Measurements from ENCODE around the gene SYTL2.

SYTL2 gene

GRCh38 chr11:85800595-85801342 is 10.2 kb downstream of the SYTL2 start:
- Histone ChIP-seq H3K27ac (ENCODE audit: insufficient read depth, low read length, poor library complexity, severe bottlenecking) (no peak overlapping the region), H3K27me3 (replicated peaks; ENCODE audit: control insufficient read depth, insufficient read depth, low read length, poor library complexity, severe bottlenecking) (no peaks in the 10 kb centered on the region), H3K9me3 (ENCODE audit: control insufficient read depth, low read length) (no peaks in the 10 kb centered on the region), H3K4me3 (ENCODE audit: insufficient read depth, low read depth, low read length, poor library complexity, severe bottlenecking) (no peak overlapping the region), H3K36me3 (ENCODE audit: control insufficient read depth, insufficient read depth, low read length) (no peaks in the 10 kb centered on the region), H3K4me1 (ENCODE audit: control insufficient read depth, insufficient read depth, low read length, poor library complexity, severe bottlenecking) (no peaks in the 10 kb centered on the region)
- no peak for DNase-seq

- Histone ChIP-seq H3K36me3 (ENCODE audit: control insufficient read depth, insufficient read depth, low read length) (no peaks in the 10 kb centered on the region), H3K27me3 (replicated peaks; ENCODE audit: control insufficient read depth, insufficient read depth, low read length, poor library complexity, severe bottlenecking) (no peaks in the 10 kb centered on the region), H3K27ac (ENCODE audit: insufficient read depth, low read length, poor library complexity, severe bottlenecking) (no peak overlapping the region), H3K4me3 (ENCODE audit: insufficient read depth, low read depth, low read length, poor library complexity, severe bottlenecking) (no peak overlapping the region), H3K4me1 (ENCODE audit: control insufficient read depth, insufficient read depth, low read length, poor library complexity, severe bottlenecking) (no peaks in the 10 kb centered on the region), H3K9me3 (ENCODE audit: control insufficient read depth, low read length) (no peaks in the 10 kb centered on the region)
- no peak for DNase-seq
These were observed 11.8 kb downstream of the SYTL2 start for GRCh38 chr11:85799142-85799541.

- H3K27ac ChIP-seq (ENCODE audit: insufficient read depth, low read length, poor library complexity, severe bottlenecking) = no peak overlapping the region
- H3K27me3 ChIP-seq (replicated peaks; ENCODE audit: control insufficient read depth, insufficient read depth, low read length, poor library complexity, severe bottlenecking) = no peaks in the 10 kb centered on the region
- no peak for DNase-seq
- H3K9me3 ChIP-seq (ENCODE audit: control insufficient read depth, low read length) = no peaks in the 10 kb centered on the region
- H3K4me1 ChIP-seq (ENCODE audit: control insufficient read depth, insufficient read depth, low read length, poor library complexity, severe bottlenecking) = no peaks in the 10 kb centered on the region
- H3K4me3 ChIP-seq (ENCODE audit: insufficient read depth, low read depth, low read length, poor library complexity, severe bottlenecking) = no peak overlapping the region
- no peaks in the 10 kb centered on the region for H3K36me3 ChIP-seq (ENCODE audit: control insufficient read depth, insufficient read depth, low read length)
These were observed 12.6 kb downstream of the SYTL2 start for GRCh38 chr11:85798361-85798760.

- H3K27ac ChIP-seq (ENCODE audit: insufficient read depth, low read length, poor library complexity, severe bottlenecking) = no peak overlapping the region
- no peaks in the 10 kb centered on the region for H3K27me3 ChIP-seq (replicated peaks; ENCODE audit: control insufficient read depth, insufficient read depth, low read length, poor library complexity, severe bottlenecking)
- no peaks in the 10 kb centered on the region for H3K4me1 ChIP-seq (ENCODE audit: control insufficient read depth, insufficient read depth, low read length, poor library complexity, severe bottlenecking)
- H3K9me3 ChIP-seq (ENCODE audit: control insufficient read depth, low read length) = no peaks in the 10 kb centered on the region
- no peak for DNase-seq
- H3K4me3 ChIP-seq (ENCODE audit: insufficient read depth, low read depth, low read length, poor library complexity, severe bottlenecking) = no peak overlapping the region
- H3K36me3 ChIP-seq (ENCODE audit: control insufficient read depth, insufficient read depth, low read length) = no peaks in the 10 kb centered on the region
These were observed 15.0 kb downstream of the SYTL2 start for GRCh38 chr11:85795712-85796487.

- Histone ChIP-seq H3K4me1 (ENCODE audit: control insufficient read depth, insufficient read depth, low read length, poor library complexity, severe bottlenecking) (no peaks in the 10 kb centered on the region), H3K27ac (ENCODE audit: insufficient read depth, low read length, poor library complexity, severe bottlenecking) (no peak overlapping the region), H3K9me3 (ENCODE audit: control insufficient read depth, low read length) (no peaks in the 10 kb centered on the region), H3K4me3 (ENCODE audit: insufficient read depth, low read depth, low read length, poor library complexity, severe bottlenecking) (no peak overlapping the region), H3K27me3 (replicated peaks; ENCODE audit: control insufficient read depth, insufficient read depth, low read length, poor library complexity, severe bottlenecking) (no peaks in the 10 kb centered on the region), H3K36me3 (ENCODE audit: control insufficient read depth, insufficient read depth, low read length) (no peaks in the 10 kb centered on the region)
- DNase-seq = no peak
These were observed 19.4 kb downstream of the SYTL2 start for GRCh38 chr11:85791409-85791990.

- H3K4me3 ChIP-seq (ENCODE audit: insufficient read depth, low read depth, low read length, poor library complexity, severe bottlenecking) = no peak overlapping the region
- no peaks in the 10 kb centered on the region for H3K36me3 ChIP-seq (ENCODE audit: control insufficient read depth, insufficient read depth, low read length)
- no peak overlapping the region for H3K27ac ChIP-seq (ENCODE audit: insufficient read depth, low read length, poor library complexity, severe bottlenecking)
- no peaks in the 10 kb centered on the region for H3K27me3 ChIP-seq (replicated peaks; ENCODE audit: control insufficient read depth, insufficient read depth, low read length, poor library complexity, severe bottlenecking)
- H3K4me1 ChIP-seq (ENCODE audit: control insufficient read depth, insufficient read depth, low read length, poor library complexity, severe bottlenecking) = no peaks in the 10 kb centered on the region
- H3K9me3 ChIP-seq (ENCODE audit: control insufficient read depth, low read length) = no peaks in the 10 kb centered on the region
- no peak for DNase-seq
These were observed 22.9 kb downstream of the SYTL2 start for GRCh38 chr11:85787809-85788760.

- DNase-seq = no peak
- Histone ChIP-seq H3K4me3 (ENCODE audit: insufficient read depth, low read depth, low read length, poor library complexity, severe bottlenecking) (no peak overlapping the region), H3K4me1 (ENCODE audit: control insufficient read depth, insufficient read depth, low read length, poor library complexity, severe bottlenecking) (no peaks in the 10 kb centered on the region), H3K27me3 (replicated peaks; ENCODE audit: control insufficient read depth, insufficient read depth, low read length, poor library complexity, severe bottlenecking) (no peaks in the 10 kb centered on the region), H3K36me3 (ENCODE audit: control insufficient read depth, insufficient read depth, low read length) (no peaks in the 10 kb centered on the region), H3K27ac (ENCODE audit: insufficient read depth, low read length, poor library complexity, severe bottlenecking) (no peak overlapping the region), H3K9me3 (ENCODE audit: control insufficient read depth, low read length) (peaks cover 4% of the 10 kb centered on the region)
These were observed 23.8 kb downstream of the SYTL2 start for GRCh38 chr11:85787168-85787567.

DNA sequence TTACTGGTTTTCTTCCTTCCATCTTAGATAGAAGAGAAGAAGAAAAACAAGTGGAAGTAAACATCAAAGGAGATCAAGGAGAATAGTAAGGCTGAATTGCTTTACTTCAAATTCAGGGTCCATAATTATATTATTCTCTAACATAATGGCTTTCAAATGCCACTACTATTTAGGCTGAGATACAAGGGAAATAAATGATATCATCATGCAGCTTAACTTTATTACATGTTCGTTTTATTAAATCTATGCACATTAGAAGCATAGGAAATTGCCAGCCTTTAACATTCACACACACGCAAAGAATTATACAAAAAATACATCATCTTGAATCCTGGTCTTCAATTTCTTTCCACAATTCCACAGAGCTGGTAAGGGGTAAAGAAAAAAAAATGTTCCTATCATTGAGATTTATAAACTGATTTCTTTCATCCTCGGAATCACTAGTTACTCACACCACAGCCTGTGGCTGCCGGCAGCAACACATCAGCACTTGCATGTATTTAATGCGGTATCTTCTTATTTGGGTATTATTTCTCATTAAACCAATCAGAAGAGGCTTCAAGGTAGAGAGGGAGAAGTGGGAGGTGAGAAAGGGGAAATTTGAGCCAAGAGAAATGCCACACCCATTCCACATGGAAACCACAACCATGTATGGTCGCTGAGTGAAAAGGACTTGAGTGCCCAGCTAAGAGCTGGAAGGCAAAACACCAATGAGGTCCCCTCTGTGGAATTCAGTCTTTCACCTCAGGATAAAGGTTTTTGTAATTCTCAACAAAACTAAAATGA is 26.3 kb downstream of the SYTL2 start:
- H3K4me3 ChIP-seq (ENCODE audit: insufficient read depth, low read depth, low read length, poor library complexity, severe bottlenecking) = no peak overlapping the region
- H3K27ac ChIP-seq (ENCODE audit: insufficient read depth, low read length, poor library complexity, severe bottlenecking) = no peak overlapping the region
- DNase-seq = no peak
- no peaks in the 10 kb centered on the region for H3K27me3 ChIP-seq (replicated peaks; ENCODE audit: control insufficient read depth, insufficient read depth, low read length, poor library complexity, severe bottlenecking)
- H3K4me1 ChIP-seq (ENCODE audit: control insufficient read depth, insufficient read depth, low read length, poor library complexity, severe bottlenecking) = no peaks in the 10 kb centered on the region
- no peaks in the 10 kb centered on the region for H3K36me3 ChIP-seq (ENCODE audit: control insufficient read depth, insufficient read depth, low read length)
- peaks cover 4% of the 10 kb centered on the region for H3K9me3 ChIP-seq (ENCODE audit: control insufficient read depth, low read length)

GRCh38 chr11:85783758-85784157 is 27.2 kb downstream of the SYTL2 start:
- H3K9me3 ChIP-seq (ENCODE audit: control insufficient read depth, low read length) = peaks cover 4% of the 10 kb centered on the region
- no peak for DNase-seq
- no peaks in the 10 kb centered on the region for H3K4me1 ChIP-seq (ENCODE audit: control insufficient read depth, insufficient read depth, low read length, poor library complexity, severe bottlenecking)
- H3K4me3 ChIP-seq (ENCODE audit: insufficient read depth, low read depth, low read length, poor library complexity, severe bottlenecking) = no peak overlapping the region
- H3K27ac ChIP-seq (ENCODE audit: insufficient read depth, low read length, poor library complexity, severe bottlenecking) = no peak overlapping the region
- H3K27me3 ChIP-seq (replicated peaks; ENCODE audit: control insufficient read depth, insufficient read depth, low read length, poor library complexity, severe bottlenecking) = no peaks in the 10 kb centered on the region
- no peaks in the 10 kb centered on the region for H3K36me3 ChIP-seq (ENCODE audit: control insufficient read depth, insufficient read depth, low read length)
